ENCODE measurements around the gene WDR27. TPM values are rescaled to one million over a fixed set of nuclear protein-coding genes. Genes with fewer than 3 reads are reported as not detected.
A peak's percentile ranks its signal among the peaks of the same experiment; 100 is the strongest.

WDR27 gene
- total RNA-seq, 3 donors from 2014 or later: 30.9 to 60.5 (median 49.1) TPM

- Histone ChIP-seq H3K4me1 (ENCODE audit: low read depth) (no peaks in the 10 kb centered on the region), H3K36me3 (ENCODE audit: low read depth) (no peaks in the 10 kb centered on the region), H3K4me3 (no peak overlapping the region), H3K9me3 (no peaks in the 10 kb centered on the region)
- ATAC-seq (peak; percentile 67), DNase-seq (peak; percentile 49 to 56 (median 50))
- no peak for TF ChIP-seq CTCF (IDR thresholded peaks at IDR 0.05)
- intact Hi-C loops (cut with DNase I, micrococcal nuclease): no loop called here
These were observed 249.5 kb downstream of the WDR27 start for GRCh38 chr6:169452117-169452868.

DNA sequence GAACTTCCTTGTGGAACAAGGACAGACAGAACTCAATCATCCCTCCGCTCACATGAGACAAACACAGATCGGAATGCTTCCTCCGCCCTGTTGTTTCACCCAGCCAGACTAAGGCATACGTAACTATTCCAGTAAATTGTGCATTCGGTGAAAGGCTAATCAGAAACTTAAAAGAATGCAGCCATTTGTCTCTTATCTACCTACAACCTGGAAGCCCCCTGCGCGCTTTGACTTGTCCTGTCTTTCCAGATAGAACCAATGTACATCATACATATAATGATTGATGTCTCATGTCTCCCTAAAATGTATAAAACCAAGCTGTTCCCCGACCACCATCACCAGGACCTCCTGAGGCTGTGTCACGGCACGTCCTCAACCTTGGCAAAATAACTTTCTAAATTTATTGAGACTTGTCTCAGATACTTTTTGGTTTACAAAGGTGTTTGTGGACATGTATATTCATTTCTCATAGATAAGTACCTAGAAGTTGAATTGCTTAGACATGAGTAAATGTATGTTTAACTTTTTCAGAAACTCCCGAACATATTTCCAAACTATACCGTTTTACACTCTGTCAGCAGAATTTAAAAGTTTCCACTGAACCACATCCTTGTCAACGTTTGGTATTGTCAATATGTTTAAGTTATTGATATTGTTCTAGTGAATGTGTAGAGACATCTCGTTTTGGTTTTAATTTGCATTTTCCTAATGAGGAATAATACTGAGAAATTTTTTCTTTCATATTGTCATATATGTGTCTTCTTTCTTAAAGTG is 250.6 kb downstream of the WDR27 start:
- Histone ChIP-seq H3K36me3 (ENCODE audit: low read depth) (no peaks in the 10 kb centered on the region), H3K9me3 (no peaks in the 10 kb centered on the region), H3K4me3 (no peak overlapping the region), H3K4me1 (ENCODE audit: low read depth) (no peaks in the 10 kb centered on the region)
- no peak for TF ChIP-seq CTCF (IDR thresholded peaks at IDR 0.05)
- intact Hi-C loops (cut with DNase I, micrococcal nuclease): no loop called here
- DNase-seq (no peak), ATAC-seq (no peak)

DNA sequence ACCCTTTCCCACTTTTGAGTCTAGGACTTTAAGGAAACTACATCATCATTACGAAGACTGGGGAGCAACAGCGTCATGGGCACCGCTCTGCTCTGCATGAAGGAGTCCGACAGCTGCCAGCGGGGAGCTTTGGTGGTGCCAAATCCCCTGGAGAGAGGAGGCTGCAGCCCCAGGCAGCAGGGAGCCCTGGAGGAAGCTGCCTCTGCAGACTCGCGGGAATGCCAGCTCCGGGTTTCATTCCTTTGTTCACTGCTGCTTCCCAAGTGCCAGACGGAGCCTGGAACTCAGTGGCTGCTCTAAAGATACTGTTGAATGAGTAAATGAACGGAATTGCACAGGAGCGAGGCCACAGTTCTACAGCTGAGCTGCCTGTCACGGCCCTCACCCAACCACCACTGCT is 251.7 kb downstream of the WDR27 start:
- Histone ChIP-seq H3K36me3 (ENCODE audit: low read depth) (no peaks in the 10 kb centered on the region), H3K9me3 (no peaks in the 10 kb centered on the region), H3K4me3 (no peak overlapping the region), H3K4me1 (ENCODE audit: low read depth) (peaks cover 2% of the 10 kb centered on the region)
- DNase-seq: no peak
- intact Hi-C loops (cut with DNase I, micrococcal nuclease): no loop called here
- TF ChIP-seq CTCF (IDR thresholded peaks at IDR 0.05): no peak
- ATAC-seq: no peak

DNA sequence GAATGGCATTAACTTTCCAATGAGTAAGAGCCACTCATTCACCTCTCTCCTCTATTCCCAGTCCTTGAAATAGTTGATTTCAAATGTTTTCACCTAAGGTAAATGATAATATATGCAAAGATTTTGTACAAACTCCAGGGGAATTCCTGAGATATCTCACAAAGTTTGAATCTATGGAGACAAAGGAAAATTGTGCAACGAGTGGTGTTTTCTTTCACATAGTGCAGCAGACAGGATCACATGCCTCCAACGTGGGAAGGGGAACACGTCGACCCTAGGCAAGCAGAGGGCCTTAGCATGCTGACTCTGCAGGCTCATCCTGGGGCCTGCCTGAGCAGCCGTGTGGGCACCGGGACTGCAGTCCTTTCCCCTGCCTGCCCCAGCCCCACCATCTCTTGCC is 252.6 kb downstream of the WDR27 start:
- Histone ChIP-seq H3K9me3 (no peaks in the 10 kb centered on the region), H3K36me3 (ENCODE audit: low read depth) (no peaks in the 10 kb centered on the region), H3K4me3 (no peak overlapping the region), H3K4me1 (ENCODE audit: low read depth) (peaks cover 2% of the 10 kb centered on the region)
- no peak for TF ChIP-seq CTCF (IDR thresholded peaks at IDR 0.05)
- no peak for ATAC-seq
- intact Hi-C loops (cut with DNase I, micrococcal nuclease): no loop called here
- DNase-seq: no peak

- Histone ChIP-seq H3K4me1 (ENCODE audit: low read depth) (peaks cover 5% of the 10 kb centered on the region), H3K36me3 (ENCODE audit: low read depth) (no peaks in the 10 kb centered on the region), H3K4me3 (no peak overlapping the region), H3K9me3 (no peaks in the 10 kb centered on the region)
- ATAC-seq (peak; percentile 96), DNase-seq (peak; percentile 56 to 73 (median 70))
- no peak for TF ChIP-seq CTCF (IDR thresholded peaks at IDR 0.05)
- intact Hi-C loops (cut with DNase I, micrococcal nuclease): no loop called here
These were observed 255.9 kb downstream of the WDR27 start for GRCh38 chr6:169445661-169446581.

All from mucosa of descending colon (tissue), 3 donors.